DOHH2 (cell line): ENCODE results near the gene LCOR.

Experiments
- CTCF ChIP-seq: fragments of 200-600 bp; sonication (generic); IDR thresholded peaks from one replicate; pipeline ENCODE4 v1.5.1; 2014; ENCODE audit warnings: antibody characterized with exemption, mild to moderate bottlenecking, low read depth, low read length; ENCODE audit not compliant: poor library complexity, severe bottlenecking
- EZH2phosphoT487 ChIP-seq: fragments of 200-600 bp; sonication (generic); IDR thresholded peaks from 2 replicates; pipeline ENCODE4 v1.6.1; 2017; ENCODE audit warnings: borderline replicate concordance, mild to moderate bottlenecking, antibody characterized with exemption, low read length, moderate library complexity, mixed read lengths

GRCh38 chr10:97025613-97026242, 193.6 kb downstream of the LCOR start:
- TF ChIP-seq CTCF (peak; percentile 90), EZH2phosphoT487 (no peak)
